WI38 (cell line): Measurements from ENCODE around the gene GP2.

ENCODE experiments used
- H3K4me3 ChIP-seq: 2 replicates; pipeline ENCODE4 v1.5.1; 2011; ENCODE audit warnings: low read depth, mild to moderate bottlenecking, control low read depth, low read length
- CTCF ChIP-seq: IDR thresholded peaks from 2 replicates; pipeline ENCODE4 v1.5.1; 2012; ENCODE audit warnings: low read depth, mild to moderate bottlenecking, control low read depth, low read length

The GP2 gene

GRCh38 chr16:20353379-20353778 lies 26.1 kb upstream of the GP2 start:
- TF ChIP-seq CTCF, result no peak
- H3K4me3 ChIP-seq, result no peak overlapping the region

- no peak for TF ChIP-seq CTCF
These were observed 25.3 kb upstream of the GP2 start, which contains the start of gene UMOD for GRCh38 chr16:20352615-20353014. Gene UMOD, minus strand, starts transcription at chr16:20352715. Its CDS starts 1,978 bp downstream, at chr16:20350737.

GRCh38 chr16:20349615-20350014 lies 22.3 kb upstream of the GP2 start:
- no peak overlapping the region for H3K4me3 ChIP-seq
- TF ChIP-seq CTCF, result no peak

More at GRCh38 chr16:20352615-20353014, 25.3 kb upstream of the GP2 start, which contains the start of gene UMOD:
- H3K4me3 ChIP-seq, result no peak within 1 kb of the TSS

- H3K4me3 ChIP-seq, result no peak overlapping the region
- no peak for TF ChIP-seq CTCF
These were observed 21.3 kb upstream of the GP2 start for GRCh38 chr16:20348365-20349185.

- H3K4me3 ChIP-seq, result no peak overlapping the region
- TF ChIP-seq CTCF, result no peak
These were observed 20.5 kb upstream of the GP2 start for GRCh38 chr16:20347666-20348364.

GRCh38 chr16:20344611-20345010 lies 17.3 kb upstream of the GP2 start:
- no peak overlapping the region for H3K4me3 ChIP-seq
- TF ChIP-seq CTCF, result no peak

- no peak for TF ChIP-seq CTCF
- H3K4me3 ChIP-seq, result no peak overlapping the region
These were observed 12.4 kb upstream of the GP2 start for GRCh38 chr16:20339744-20340143.
